OCI-LY3 (cell line): ENCODE data around the gene RFTN2.
"Not testable (repeated sequence)": the region's sequence is repeated elsewhere in the genome, so short reads cannot be mapped to it uniquely, and the experiment has no call there.

Experiments used
- H2AFZ ChIP-seq: fragments of 200-600, 300-600 bp; shearing (Covaris generic); 2 replicates; pipeline ENCODE4 v1.6.0; 2014; ENCODE audit warnings: antibody characterized with exemption, low read depth, low read length
- H3K27ac ChIP-seq: fragments of 200-600, 300-600 bp; sonication (generic); 2 replicates; pipeline ENCODE4 v1.5.1; 2014; ENCODE audit warnings: mild to moderate bottlenecking, low read length, moderate library complexity, mixed read lengths
- H3K27me3 ChIP-seq: fragments of 200-600, 300-600 bp; sonication (generic); 2 replicates; pipeline ENCODE4 v1.6.1; 2014; ENCODE audit warnings: low read depth, low read length, mixed read lengths
- H3K36me3 ChIP-seq: fragments of 200-600, 300-600 bp; sonication (generic); replicated peaks from 2 replicates; pipeline ENCODE3; 2014; ENCODE audit warnings: low read depth, low read length, mixed read lengths
- H3K4me1 ChIP-seq: fragments of 300-600, 200-600 bp; sonication (generic); 2 replicates; pipeline ENCODE4 v1.6.1; 2014; ENCODE audit warnings: low read length, mixed read lengths
- H3K4me2 ChIP-seq: fragments of 200-600, 300-600 bp; sonication (generic); 2 replicates; pipeline ENCODE4 v1.6.1; 2014; ENCODE audit warnings: low read length, mixed read lengths
- H3K4me3 ChIP-seq: fragments of 300-600, 200-600 bp; sonication (generic); 2 replicates; pipeline ENCODE4 v1.5.1; 2014; ENCODE audit warnings: antibody characterized with exemption, mild to moderate bottlenecking, low read length, moderate library complexity
- H3K79me2 ChIP-seq: fragments of 300-600, 200-600 bp; shearing (Covaris generic); 2 replicates; pipeline ENCODE4 v1.6.1; 2014; ENCODE audit warnings: mild to moderate bottlenecking, low read length, mixed read lengths
- H3K9ac ChIP-seq: fragments of 300-600, 200-600 bp; shearing (Covaris generic); 2 replicates; pipeline ENCODE4 v1.6.0; 2014; ENCODE audit warnings: mild to moderate bottlenecking, low read length, moderate library complexity
- H3K9me3 ChIP-seq: fragments of 200-600, 300-600 bp; shearing (Covaris generic); 2 replicates; pipeline ENCODE4 v1.6.1; 2014; ENCODE audit warnings: low read length, mixed read lengths; ENCODE audit not compliant: insufficient read depth
- H4K20me1 ChIP-seq: fragments of 200-600, 300-600 bp; sonication (generic); 2 replicates; pipeline ENCODE4 v1.6.1; 2016; ENCODE audit warnings: low read length, mixed read lengths; ENCODE audit not compliant: insufficient read depth
- EZH2phosphoT487 ChIP-seq: fragments of 200-600 bp; shearing (Covaris generic); IDR thresholded peaks from 2 replicates; pipeline ENCODE4 v1.6.1; 2018; ENCODE audit warnings: antibody characterized with exemption, mixed run types, low read depth
- TF ChIP-seq, protein P1 (sequence below): fragments of 200-600, 300-600 bp; sonication (generic); IDR thresholded peaks from 2 replicates; pipeline ENCODE4 v1.5.1; 2014; ENCODE audit warnings: antibody characterized with exemption, low read length, low read depth

The RFTN2 gene

DNA sequence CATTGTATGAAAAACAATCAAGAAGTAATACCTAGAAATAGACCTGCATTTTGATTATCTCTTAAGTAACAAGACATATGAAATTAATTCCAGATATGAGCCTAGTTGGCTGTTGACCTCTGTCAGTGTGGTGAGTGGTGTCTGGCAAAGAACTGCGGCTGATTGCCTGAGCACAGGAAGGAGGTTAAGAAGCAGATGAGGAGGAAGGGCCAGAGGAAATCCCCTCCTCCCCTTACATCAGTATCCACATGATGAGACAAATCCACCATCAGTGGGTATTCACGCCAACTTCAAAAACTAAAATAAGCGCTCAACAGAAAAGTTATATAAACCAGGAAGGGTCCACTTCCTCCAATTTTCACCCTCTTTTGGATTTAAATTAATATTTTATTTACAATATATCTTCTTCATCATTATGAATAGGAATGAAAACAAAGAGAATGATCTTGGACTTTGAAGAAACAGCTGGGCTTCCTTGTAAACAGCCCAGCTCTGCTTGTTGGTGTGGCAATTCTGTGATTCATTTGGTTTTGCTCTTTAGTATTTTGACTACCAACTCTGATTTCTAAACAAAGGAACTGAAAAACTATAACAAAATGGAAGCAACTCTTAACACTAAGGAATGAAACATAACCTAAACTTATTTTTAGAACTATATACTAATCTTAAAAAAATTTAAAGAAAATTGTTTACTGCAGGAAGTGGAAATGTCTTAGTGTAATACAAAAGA, 27.3 kb downstream of the RFTN2 start:
- no peaks in the 10 kb centered on the region for H3K27me3 ChIP-seq
- H2AFZ ChIP-seq: no peak overlapping the region
- H3K9me3 ChIP-seq: no peaks in the 10 kb centered on the region
- H3K4me3 ChIP-seq: no peak overlapping the region
- no peaks in the 10 kb centered on the region for H3K36me3 ChIP-seq
- H3K27ac ChIP-seq: no peak overlapping the region
- H3K4me2 ChIP-seq: no peak overlapping the region
- no peaks in the 10 kb centered on the region for H4K20me1 ChIP-seq
- no peak overlapping the region for H3K9ac ChIP-seq
- H3K4me1 ChIP-seq: no peaks in the 10 kb centered on the region
- no peaks in the 10 kb centered on the region for H3K79me2 ChIP-seq
- TF ChIP-seq, protein P1, sequence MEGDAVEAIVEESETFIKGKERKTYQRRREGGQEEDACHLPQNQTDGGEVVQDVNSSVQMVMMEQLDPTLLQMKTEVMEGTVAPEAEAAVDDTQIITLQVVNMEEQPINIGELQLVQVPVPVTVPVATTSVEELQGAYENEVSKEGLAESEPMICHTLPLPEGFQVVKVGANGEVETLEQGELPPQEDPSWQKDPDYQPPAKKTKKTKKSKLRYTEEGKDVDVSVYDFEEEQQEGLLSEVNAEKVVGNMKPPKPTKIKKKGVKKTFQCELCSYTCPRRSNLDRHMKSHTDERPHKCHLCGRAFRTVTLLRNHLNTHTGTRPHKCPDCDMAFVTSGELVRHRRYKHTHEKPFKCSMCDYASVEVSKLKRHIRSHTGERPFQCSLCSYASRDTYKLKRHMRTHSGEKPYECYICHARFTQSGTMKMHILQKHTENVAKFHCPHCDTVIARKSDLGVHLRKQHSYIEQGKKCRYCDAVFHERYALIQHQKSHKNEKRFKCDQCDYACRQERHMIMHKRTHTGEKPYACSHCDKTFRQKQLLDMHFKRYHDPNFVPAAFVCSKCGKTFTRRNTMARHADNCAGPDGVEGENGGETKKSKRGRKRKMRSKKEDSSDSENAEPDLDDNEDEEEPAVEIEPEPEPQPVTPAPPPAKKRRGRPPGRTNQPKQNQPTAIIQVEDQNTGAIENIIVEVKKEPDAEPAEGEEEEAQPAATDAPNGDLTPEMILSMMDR: no peak
- TF ChIP-seq EZH2phosphoT487: no peak

DNA sequence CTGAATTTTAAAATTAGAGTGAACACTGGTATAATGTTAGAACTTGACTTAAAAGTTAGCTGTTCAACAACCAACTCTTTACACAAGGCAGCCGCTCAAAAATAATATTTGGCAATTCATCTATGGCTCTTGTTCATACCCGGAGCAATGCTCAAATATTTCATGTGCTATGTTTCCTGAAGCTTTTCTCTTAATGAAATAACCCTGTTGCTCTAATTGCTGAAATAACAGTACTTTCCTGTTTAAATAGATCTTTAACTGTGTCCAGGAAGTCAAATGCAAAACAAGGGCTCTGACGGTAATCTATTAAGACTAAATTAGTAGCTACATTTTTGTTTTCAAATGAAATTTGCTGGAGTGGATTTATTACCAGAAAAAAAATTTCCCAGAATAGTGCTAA, 33.7 kb downstream of the RFTN2 start:
- no peak for TF ChIP-seq EZH2phosphoT487
- TF ChIP-seq, protein P1: no peak
- H3K79me2 ChIP-seq: no peaks in the 10 kb centered on the region
- no peaks in the 10 kb centered on the region for H3K4me1 ChIP-seq
- H3K9me3 ChIP-seq: no peaks in the 10 kb centered on the region
- H3K9ac ChIP-seq: no peak overlapping the region
- no peaks in the 10 kb centered on the region for H4K20me1 ChIP-seq
- H2AFZ ChIP-seq: no peak overlapping the region
- H3K27me3 ChIP-seq: no peaks in the 10 kb centered on the region
- no peak overlapping the region for H3K4me2 ChIP-seq
- no peak overlapping the region for H3K4me3 ChIP-seq
- no peak overlapping the region for H3K27ac ChIP-seq
- H3K36me3 ChIP-seq: no peaks in the 10 kb centered on the region

DNA sequence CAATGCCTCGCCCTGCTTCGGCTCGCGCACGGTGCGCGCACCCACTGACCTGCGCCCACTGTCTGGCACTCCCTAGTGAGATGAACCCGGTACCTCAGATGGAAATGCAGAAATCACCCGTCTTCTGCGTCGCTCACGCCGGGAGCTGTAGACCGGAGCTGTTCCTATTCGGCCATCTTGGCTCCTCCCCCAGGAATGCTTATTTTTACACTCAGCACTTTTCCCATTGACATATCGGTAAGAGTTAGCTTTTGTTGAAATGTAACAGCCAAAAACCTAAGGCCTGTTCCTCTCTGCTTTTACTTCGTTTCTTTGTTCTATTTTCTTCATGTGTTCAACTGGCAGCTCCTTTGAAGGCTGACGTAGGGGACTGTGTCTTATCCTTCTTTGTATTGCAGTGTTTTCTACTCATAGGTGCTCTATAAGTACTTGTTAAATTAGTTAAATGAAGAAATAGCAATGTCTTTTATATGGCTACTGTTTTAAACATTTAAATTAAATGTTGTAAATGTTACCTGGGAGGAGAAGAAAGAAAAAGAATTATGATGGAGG, 34.7 kb downstream of the RFTN2 start:
- H3K79me2 ChIP-seq, H3K9ac ChIP-seq, H3K4me2 ChIP-seq, H3K36me3 ChIP-seq, H2AFZ ChIP-seq, H3K9me3 ChIP-seq, H3K4me1 ChIP-seq, H3K27ac ChIP-seq, H3K4me3 ChIP-seq, H3K27me3 ChIP-seq, H4K20me1 ChIP-seq: not testable (repeated sequence)

DNA sequence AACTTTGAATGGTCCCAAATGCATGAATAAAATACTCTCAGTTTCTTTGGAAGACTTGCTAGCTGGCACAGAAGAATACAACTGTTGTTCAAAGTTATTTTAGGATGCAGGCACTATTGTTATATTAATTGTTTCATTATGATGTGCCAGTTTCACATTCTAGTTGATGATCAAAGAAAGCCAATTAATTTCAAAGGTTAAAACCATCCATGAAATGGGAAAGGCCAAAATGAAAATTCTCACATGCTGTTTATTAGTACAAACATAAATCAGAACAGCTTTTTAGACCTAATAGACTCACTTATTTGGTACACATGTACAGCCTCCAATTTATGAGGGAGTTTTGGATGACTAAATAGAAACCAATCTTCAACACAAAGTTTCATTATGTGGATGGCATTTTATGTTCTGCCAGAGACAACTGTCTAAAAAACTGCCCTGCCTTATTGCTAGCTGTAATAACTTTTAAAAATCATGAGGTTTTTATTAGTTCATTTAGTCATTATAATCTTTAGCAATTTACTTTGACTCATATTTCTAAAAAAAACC, 42.2 kb downstream of the RFTN2 start:
- Histone ChIP-seq H3K4me1 (peaks cover 1% of the 10 kb centered on the region; the same call in 1 of the 2 replicates), H4K20me1 (no peaks in the 10 kb centered on the region), H3K79me2 (no peaks in the 10 kb centered on the region), H3K9me3 (no peaks in the 10 kb centered on the region), H3K27me3 (no peaks in the 10 kb centered on the region), H2AFZ (no peak overlapping the region), H3K36me3 (no peaks in the 10 kb centered on the region), H3K4me3 (no peak overlapping the region), H3K27ac (no peak overlapping the region), H3K9ac (no peak overlapping the region), H3K4me2 (no peak overlapping the region)
- TF ChIP-seq EZH2phosphoT487: no peak
- TF ChIP-seq, protein P1: no peak
